Measurements from ENCODE around the gene CEP72. TPM values are rescaled to one million over a fixed set of nuclear protein-coding genes. Genes with fewer than 3 reads are reported as not detected.

CEP72 gene
- total RNA-seq = 10 to 100 TPM; 35.6 to 36.5 TPM
- 16.6 TPM for polyA plus RNA-seq (2013, experiment 1 of 2)
- 18.2 TPM for polyA plus RNA-seq (2013, experiment 2 of 2)
- long read RNA-seq, experiment 1, partial matches to known transcripts = 3 of 6 reads
- long read RNA-seq, experiment 1, other reads (novel, unspliced or antisense) = 0 of 6 reads
- long read RNA-seq, experiment 2, transcript CEP72-201 (12 exons, 2,434 nt) = major isoform, 21 of 24 reads
- long read RNA-seq, experiment 2, partial matches to known transcripts = 2 of 24 reads
- long read RNA-seq, experiment 2, other reads (novel, unspliced or antisense) = 0 of 24 reads
- long read RNA-seq, experiment 3, transcript CEP72-201 (12 exons, 2,434 nt) = major isoform, 73 of 90 reads
- long read RNA-seq, experiment 3, partial matches to known transcripts = 4 of 90 reads
- long read RNA-seq, experiment 3, other reads (novel, unspliced or antisense) = 12 of 90 reads
- long read RNA-seq, experiment 4, partial matches to known transcripts = 0 of 3 reads
- long read RNA-seq, experiment 4, other reads (novel, unspliced or antisense) = 1 of 3 reads

DNA sequence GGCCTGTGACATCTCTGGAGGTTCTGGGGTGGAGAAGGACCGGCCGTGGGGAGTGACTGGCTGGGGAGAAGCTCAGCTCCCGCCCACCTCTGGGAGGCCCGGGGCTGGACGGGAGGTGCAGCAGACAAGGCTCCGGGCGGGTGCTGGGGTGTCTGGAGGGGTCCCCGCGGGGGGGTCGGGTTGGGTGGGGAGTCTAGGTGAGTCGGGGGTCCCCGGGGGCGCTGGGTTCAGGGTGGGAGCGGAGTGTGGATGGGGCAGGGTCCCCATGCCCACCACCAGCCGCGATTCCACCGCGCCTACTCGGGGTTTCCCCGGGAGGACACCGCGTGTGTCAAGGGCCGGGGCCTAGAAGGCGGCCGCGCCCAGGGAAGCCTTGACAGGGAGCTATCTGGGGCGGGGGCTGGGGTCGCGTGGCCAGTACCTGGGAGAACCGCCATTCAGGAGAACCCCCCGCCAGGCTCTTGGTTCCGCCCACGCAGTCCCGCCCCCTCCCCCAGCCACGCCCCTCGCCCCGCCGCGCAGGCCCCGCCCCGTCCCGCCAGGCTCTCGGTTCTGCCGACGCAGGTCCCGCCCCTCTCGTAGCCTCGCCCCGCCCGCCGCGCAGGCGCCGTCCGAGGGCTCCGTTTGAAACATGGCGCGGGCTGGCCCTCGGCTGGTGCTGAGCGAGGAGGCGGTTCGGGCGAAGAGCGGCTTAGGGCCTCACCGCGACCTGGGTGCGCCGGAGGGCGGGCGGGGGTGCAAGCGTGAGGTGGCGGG is at the start of gene CEP72:
Gene CEP72, plus strand, starts transcription at position 610 of the 756 bp plus-strand sequence. Its CDS starts 22 bp downstream, at position 632.
- Mint-ChIP-seq H3K36me3 (ENCODE audit: low read depth) (peaks cover 28% of the 10 kb centered on the region), H3K27me3 (ENCODE audit: insufficient read depth) (no peaks in the 10 kb centered on the region), H3K9me3 (peaks cover 19% of the 10 kb centered on the region), H3K27ac (peak within 1 kb of the TSS; percentile 84), H3K4me1 (peaks cover 6% of the 10 kb centered on the region), H3K4me3 (peak within 1 kb of the TSS; percentile 78)
- TF ChIP-seq CTCF (conservative IDR thresholded peaks at IDR 0.05) = no peak
- Histone ChIP-seq H3K36me3 (ENCODE audit: control insufficient read depth, insufficient read depth, low read length) (peaks cover 11% of the 10 kb centered on the region), H3K27me3 (ENCODE audit: control insufficient read depth, insufficient read depth, low read length, poor library complexity, severe bottlenecking) (no peaks in the 10 kb centered on the region), H3K4me3 (ENCODE audit: low read length) (peak within 1 kb of the TSS; percentile 87), H3K4me1 (ENCODE audit: control insufficient read depth, insufficient read depth, low read length) (peaks cover 3% of the 10 kb centered on the region), H3K27ac (ENCODE audit: low read depth, low read length) (no peak within 1 kb of the TSS), H3K9ac (ENCODE audit: extremely low read depth, low read length, poor library complexity, severe bottlenecking) (peak within 1 kb of the TSS; percentile 38), H3K9me3 (ENCODE audit: control insufficient read depth, low read length) (peaks cover 12% of the 10 kb centered on the region)
- peak; percentile 97 for DNase-seq
- 0 to 1% methylated on average over 12 to 68 of the region's 72 CpGs for WGBS, 2 experiments (ENCODE audit: insufficient coverage in 1 of 2, insufficient read length in 1 of 2)

GRCh38 chr5:565782-566440 is 46.2 kb upstream of the CEP72 start:
- Mint-ChIP-seq H3K4me1 (no peaks in the 10 kb centered on the region), H3K4me3 (peak overlapping the region; percentile 31), H3K9me3 (peaks cover 4% of the 10 kb centered on the region), H3K27me3 (ENCODE audit: insufficient read depth) (peaks cover 26% of the 10 kb centered on the region), H3K27ac (no peak overlapping the region), H3K36me3 (ENCODE audit: low read depth) (no peaks in the 10 kb centered on the region)
- Histone ChIP-seq H3K9ac (ENCODE audit: extremely low read depth, low read length, poor library complexity, severe bottlenecking) (no peak overlapping the region), H3K4me3 (ENCODE audit: low read length) (no peak overlapping the region), H3K4me1 (ENCODE audit: control insufficient read depth, insufficient read depth, low read length) (no peaks in the 10 kb centered on the region), H3K36me3 (ENCODE audit: control insufficient read depth, insufficient read depth, low read length) (no peaks in the 10 kb centered on the region), H3K27me3 (ENCODE audit: control insufficient read depth, insufficient read depth, low read length, poor library complexity, severe bottlenecking) (peaks cover 7% of the 10 kb centered on the region), H3K9me3 (ENCODE audit: control insufficient read depth, low read length) (peaks cover 5% of the 10 kb centered on the region), H3K27ac (ENCODE audit: low read depth, low read length) (no peak overlapping the region)
- DNase-seq = peak; percentile 73
- 52 to 73% methylated on average over 16 to 20 of the region's 20 CpGs for WGBS, 2 experiments (ENCODE audit: insufficient coverage in 1 of 2, insufficient read length in 1 of 2)
- TF ChIP-seq CTCF (conservative IDR thresholded peaks at IDR 0.05) = peak; percentile 30

DNA sequence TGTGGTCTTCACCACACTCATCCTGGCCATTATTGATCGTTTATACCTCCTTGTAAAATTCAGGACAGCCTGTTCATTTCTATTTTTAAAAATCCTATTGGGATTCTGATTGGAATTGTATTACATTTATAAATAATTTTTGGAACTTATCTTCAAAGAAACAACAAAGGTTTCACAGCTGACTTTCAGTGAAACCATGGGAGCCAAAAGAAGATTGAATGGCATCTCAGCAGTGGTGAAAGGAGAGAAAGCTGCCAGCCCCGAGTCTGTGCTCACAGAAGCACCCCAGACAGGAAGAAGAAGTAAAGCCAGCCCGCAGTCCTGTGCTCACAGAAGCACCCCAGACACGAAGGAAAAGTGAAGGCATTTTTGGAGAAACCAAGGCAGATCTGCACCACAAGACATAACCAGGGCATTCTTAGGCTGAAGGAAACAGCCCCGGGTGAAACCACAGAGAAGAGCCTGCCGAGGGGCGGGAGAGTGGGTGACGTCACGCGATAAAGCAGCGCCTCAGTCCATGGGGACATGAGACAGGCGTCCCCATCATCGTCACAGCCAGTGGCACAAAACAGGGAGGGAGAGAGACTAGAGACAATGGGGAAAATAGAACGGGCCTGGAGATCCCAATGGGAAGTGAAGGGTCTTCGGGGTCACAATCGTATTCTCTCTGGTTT is 45.4 kb upstream of the CEP72 start:
- no peaks in the 10 kb centered on the region for H3K4me1 ChIP-seq (ENCODE audit: control insufficient read depth, insufficient read depth, low read length)
- no peaks in the 10 kb centered on the region for H3K36me3 Mint-ChIP-seq (ENCODE audit: low read depth)
- H3K9ac ChIP-seq (ENCODE audit: extremely low read depth, low read length, poor library complexity, severe bottlenecking) = no peak overlapping the region
- H3K27ac ChIP-seq (ENCODE audit: low read depth, low read length) = no peak overlapping the region
- H3K36me3 ChIP-seq (ENCODE audit: control insufficient read depth, insufficient read depth, low read length) = no peaks in the 10 kb centered on the region
- no peak overlapping the region for H3K4me3 Mint-ChIP-seq
- no peak for DNase-seq
- peaks cover 5% of the 10 kb centered on the region for H3K9me3 ChIP-seq (ENCODE audit: control insufficient read depth, low read length)
- H3K27ac Mint-ChIP-seq = no peak overlapping the region
- H3K27me3 ChIP-seq (ENCODE audit: control insufficient read depth, insufficient read depth, low read length, poor library complexity, severe bottlenecking) = peaks cover 7% of the 10 kb centered on the region
- 94% methylated on average over 14 to 16 of the region's 16 CpGs for WGBS, 2 experiments (ENCODE audit: insufficient coverage in 1 of 2, insufficient read length in 1 of 2)
- H3K4me1 Mint-ChIP-seq = no peaks in the 10 kb centered on the region
- peaks cover 4% of the 10 kb centered on the region for H3K9me3 Mint-ChIP-seq
- peaks cover 26% of the 10 kb centered on the region for H3K27me3 Mint-ChIP-seq (ENCODE audit: insufficient read depth)
- no peak overlapping the region for H3K4me3 ChIP-seq (ENCODE audit: low read length)
- no peak for TF ChIP-seq CTCF (conservative IDR thresholded peaks at IDR 0.05)

Data from endodermal cell (in vitro differentiated cells).